ENCODE data around the gene SCN7A.
"Not testable (repeated sequence)": the region's sequence is repeated elsewhere in the genome, so short reads cannot be mapped to it uniquely, and the experiment has no call there.

DNA sequence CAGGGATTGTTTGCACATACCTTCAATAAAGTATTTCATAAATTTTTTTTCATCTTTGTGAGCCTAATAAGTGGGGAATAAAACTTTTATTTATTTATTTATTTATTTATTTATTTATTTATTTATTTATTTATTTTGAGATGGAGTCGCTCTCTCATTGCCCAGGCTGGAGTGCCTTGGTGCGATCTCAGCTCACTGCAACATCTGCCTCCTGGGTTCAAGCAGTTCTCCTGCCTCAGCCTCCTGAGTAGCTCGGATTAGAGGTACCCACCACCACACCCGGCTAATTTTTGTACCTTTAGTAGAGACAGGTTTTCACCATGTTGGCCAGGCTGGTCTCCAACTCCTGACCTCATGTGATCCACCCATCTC, 136.1 kb downstream of the SCN7A start:
- not testable (repeated sequence) for TF ChIP-seq GATA3 (IDR thresholded peaks at IDR 0.05; ENCODE audit: borderline replicate concordance); MYC (IDR thresholded peaks at IDR 0.05; ENCODE audit: borderline replicate concordance, low read length)
- TF ChIP-seq, protein P1, sequence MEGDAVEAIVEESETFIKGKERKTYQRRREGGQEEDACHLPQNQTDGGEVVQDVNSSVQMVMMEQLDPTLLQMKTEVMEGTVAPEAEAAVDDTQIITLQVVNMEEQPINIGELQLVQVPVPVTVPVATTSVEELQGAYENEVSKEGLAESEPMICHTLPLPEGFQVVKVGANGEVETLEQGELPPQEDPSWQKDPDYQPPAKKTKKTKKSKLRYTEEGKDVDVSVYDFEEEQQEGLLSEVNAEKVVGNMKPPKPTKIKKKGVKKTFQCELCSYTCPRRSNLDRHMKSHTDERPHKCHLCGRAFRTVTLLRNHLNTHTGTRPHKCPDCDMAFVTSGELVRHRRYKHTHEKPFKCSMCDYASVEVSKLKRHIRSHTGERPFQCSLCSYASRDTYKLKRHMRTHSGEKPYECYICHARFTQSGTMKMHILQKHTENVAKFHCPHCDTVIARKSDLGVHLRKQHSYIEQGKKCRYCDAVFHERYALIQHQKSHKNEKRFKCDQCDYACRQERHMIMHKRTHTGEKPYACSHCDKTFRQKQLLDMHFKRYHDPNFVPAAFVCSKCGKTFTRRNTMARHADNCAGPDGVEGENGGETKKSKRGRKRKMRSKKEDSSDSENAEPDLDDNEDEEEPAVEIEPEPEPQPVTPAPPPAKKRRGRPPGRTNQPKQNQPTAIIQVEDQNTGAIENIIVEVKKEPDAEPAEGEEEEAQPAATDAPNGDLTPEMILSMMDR (IDR thresholded peaks at IDR 0.05), result not testable (repeated sequence)
- TF ChIP-seq, protein P2, sequence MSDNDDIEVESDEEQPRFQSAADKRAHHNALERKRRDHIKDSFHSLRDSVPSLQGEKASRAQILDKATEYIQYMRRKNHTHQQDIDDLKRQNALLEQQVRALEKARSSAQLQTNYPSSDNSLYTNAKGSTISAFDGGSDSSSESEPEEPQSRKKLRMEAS (IDR thresholded peaks at IDR 0.05), result not testable (repeated sequence)

All from A549 (cell line).